SH-SY5Y (cell line): ENCODE measurements around the gene TSTD1.

ENCODE experiments used
- GATA2 ChIP-seq: IDR thresholded peaks from 2 replicates; pipeline ENCODE4 v1.6.1; 2011; ENCODE audit warnings: mild to moderate bottlenecking, low read depth, low read length
- GATA3 ChIP-seq: IDR thresholded peaks from 2 replicates; pipeline ENCODE4 v1.6.1; 2011; ENCODE audit warnings: low read depth, mild to moderate bottlenecking, low read length, moderate library complexity

DNA sequence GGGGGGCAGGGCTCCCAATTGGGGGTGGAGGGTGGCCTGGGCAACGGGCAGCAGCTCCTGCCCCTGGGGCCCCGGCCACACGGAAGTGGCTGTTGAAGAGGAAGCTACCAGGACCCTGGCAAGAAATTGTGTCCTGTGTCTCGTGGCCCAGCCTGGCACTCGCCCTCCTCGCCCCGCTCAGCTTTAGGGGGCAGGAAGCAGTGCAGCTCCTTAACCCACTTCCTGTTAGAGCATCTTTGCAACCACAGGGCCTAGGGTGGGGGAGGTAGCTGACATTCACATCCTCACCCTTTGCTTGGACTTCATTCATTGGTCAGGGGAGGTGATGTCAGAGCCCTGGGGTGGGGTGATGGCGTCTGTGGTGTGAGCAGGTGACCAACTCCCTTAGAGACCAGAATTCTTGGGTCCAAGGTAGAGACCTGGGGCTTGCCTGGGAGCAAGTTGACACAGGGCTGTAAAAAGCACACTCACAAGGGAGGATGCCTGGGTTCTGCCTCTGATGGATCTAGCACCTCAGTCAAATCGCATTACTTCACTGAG, 31.0 kb upstream of the TSTD1 start, which contains the start of gene ARHGAP30:
- TF ChIP-seq GATA3 = no peak
- no peak for TF ChIP-seq GATA2
